SK-N-SH (cell line): Measurements from ENCODE around the gene CHEK1.

Experiments used
- CTCF ChIP-seq: fragments of 200-600 bp; sonication (generic); IDR thresholded peaks from 2 replicates; pipeline ENCODE4 v1.6.1; 2017; ENCODE audit warnings: antibody characterized with exemption, mild to moderate bottlenecking, moderate library complexity
- REST ChIP-seq: IDR thresholded peaks from 2 replicates; pipeline ENCODE4 v1.6.1; 2012; ENCODE audit warnings: mild to moderate bottlenecking, low read depth, low read length, moderate library complexity
- TAF1 ChIP-seq: IDR thresholded peaks from 2 replicates; pipeline ENCODE4 v1.6.1; 2012; ENCODE audit warnings: low read depth, mild to moderate bottlenecking, low read length, moderate library complexity, borderline replicate concordance

GRCh38 chr11:125618383-125618782 is 6.6 kb upstream of the CHEK1 start:
- TF ChIP-seq REST (no peak), CTCF (no peak), TAF1 (no peak)
